Prostate gland (tissue), 2 donors: ENCODE data around the gene CFAP100. TPM values are rescaled to one million over a fixed set of nuclear protein-coding genes. Genes with fewer than 3 reads are reported as not detected.

Source experiments
- DNase-seq: peaks from one replicate; pipeline ENCODE4 v3.0.0-alpha.2; 2019; ENCODE audit warnings: low spot score
- H3K27ac ChIP-seq, 2 donors: fragments of 200-600 bp; sonication (generic); 2 replicates each; pipeline ENCODE4 v1.5.1; 2017 to 2019
- H3K27me3 ChIP-seq: fragments of 200-600 bp; sonication (generic); replicated peaks from 2 replicates; pipeline ENCODE4 v1.5.1; 2019; ENCODE audit not compliant: insufficient read depth
- H3K36me3 ChIP-seq, 2 donors: fragments of 200-600 bp; sonication (generic); 1 replicate in 1 of 2; 2 replicates in 1 of 2; pipeline versions ENCODE4 v1.5.1 to v1.8.1; 2017 to 2019
- H3K4me1 ChIP-seq: fragments of 200-600 bp; sonication (generic); replicated peaks from 2 replicates; pipeline ENCODE4 v1.5.1; 2019
- H3K4me3 ChIP-seq, 2 donors: fragments of 200-600 bp; sonication (generic); 2 replicates each; pipeline ENCODE4 v1.5.1; 2017 to 2019
- H3K9me3 ChIP-seq: fragments of 200-600 bp; sonication (generic); 2 replicates; pipeline ENCODE4 v1.5.1; 2017
- POLR2A ChIP-seq: fragments of 450-650 bp; IDR thresholded peaks from one replicate; pipeline ENCODE4 v1.6.1; 2016; ENCODE audit warnings: antibody characterized with exemption, mild to moderate bottlenecking
- POLR2AphosphoS5 ChIP-seq: sonication (generic); formaldehyde crosslinking; IDR thresholded peaks from one replicate; pipeline ENCODE4 v1.6.1; 2017; ENCODE audit warnings: antibody characterized with exemption
- WGBS: methylation state at CpG from one replicate; pipeline ENCODE4 v1.1.5; 2018; 5-methylcytosine and 5-hydroxymethylcytosine counted together
- intact Hi-C: fragments of 100-400 bp; cut with DNase I; formaldehyde crosslinking; loops from one replicate; pipeline ENCODE4 v1.14.2; 2022
- total RNA-seq, 2 donors: library from RNA; depleted of rRNA; stranded (reverse); fragments of >200 nt; gene quantifications; one replicate each; pipeline ENCODE4 v1.1.0, GENCODE V29; 2016
- TF ChIP-seq, protein P1 (sequence below), 4 experiments: fragments of 200-600 bp in 2 of 4; fragments of 450-650 bp in 2 of 4; sonication (generic) in 2 of 4; IDR thresholded peaks; 1 replicate in 3 of 4; 2 replicates in 1 of 4; pipeline ENCODE4 v1.5.1; 2016 to 2019; ENCODE audit warnings: antibody characterized with exemption in 4 of 4, mild to moderate bottlenecking in 2 of 4, moderate library complexity in 2 of 4

Gene CFAP100
- total RNA-seq, 2 donors from 2014 or later, result 2.3 TPM; not detected in 1

DNA sequence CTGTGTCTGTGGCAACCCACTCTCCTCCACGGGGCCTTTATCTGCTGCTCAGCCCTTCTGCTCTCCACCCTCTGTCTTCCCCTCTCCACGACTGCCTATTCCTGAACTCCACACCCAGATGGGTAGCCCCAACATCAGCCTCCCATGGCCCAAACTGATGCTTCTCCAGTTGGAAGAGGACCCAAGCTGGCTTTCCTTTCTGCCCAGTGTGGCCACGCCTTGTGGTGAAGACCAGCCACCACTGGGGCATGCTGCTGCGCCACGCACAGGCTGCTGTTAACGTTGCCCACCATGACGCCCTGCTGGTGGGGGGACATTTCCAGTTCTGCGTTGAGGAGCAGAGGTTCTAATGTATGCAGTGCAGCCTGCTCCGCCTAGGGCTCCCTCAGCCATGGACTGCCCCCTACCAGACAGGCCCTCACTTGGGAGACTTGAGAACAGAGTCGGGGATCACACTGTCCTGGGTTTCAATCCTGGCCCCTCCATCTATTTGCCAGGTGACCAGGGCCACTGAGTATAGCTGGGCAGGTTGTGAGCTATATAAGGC lies 26.9 kb downstream of the CFAP100 start:
- TF ChIP-seq POLR2A, result no peak
- TF ChIP-seq, protein P1, sequence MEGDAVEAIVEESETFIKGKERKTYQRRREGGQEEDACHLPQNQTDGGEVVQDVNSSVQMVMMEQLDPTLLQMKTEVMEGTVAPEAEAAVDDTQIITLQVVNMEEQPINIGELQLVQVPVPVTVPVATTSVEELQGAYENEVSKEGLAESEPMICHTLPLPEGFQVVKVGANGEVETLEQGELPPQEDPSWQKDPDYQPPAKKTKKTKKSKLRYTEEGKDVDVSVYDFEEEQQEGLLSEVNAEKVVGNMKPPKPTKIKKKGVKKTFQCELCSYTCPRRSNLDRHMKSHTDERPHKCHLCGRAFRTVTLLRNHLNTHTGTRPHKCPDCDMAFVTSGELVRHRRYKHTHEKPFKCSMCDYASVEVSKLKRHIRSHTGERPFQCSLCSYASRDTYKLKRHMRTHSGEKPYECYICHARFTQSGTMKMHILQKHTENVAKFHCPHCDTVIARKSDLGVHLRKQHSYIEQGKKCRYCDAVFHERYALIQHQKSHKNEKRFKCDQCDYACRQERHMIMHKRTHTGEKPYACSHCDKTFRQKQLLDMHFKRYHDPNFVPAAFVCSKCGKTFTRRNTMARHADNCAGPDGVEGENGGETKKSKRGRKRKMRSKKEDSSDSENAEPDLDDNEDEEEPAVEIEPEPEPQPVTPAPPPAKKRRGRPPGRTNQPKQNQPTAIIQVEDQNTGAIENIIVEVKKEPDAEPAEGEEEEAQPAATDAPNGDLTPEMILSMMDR (IDR thresholded peaks at IDR 0.05), result no peak
- no peak for TF ChIP-seq POLR2AphosphoS5

GRCh38 chr3:126422121-126422520 lies 27.4 kb downstream of the CFAP100 start:
- Histone ChIP-seq H3K36me3 (no peaks in the 10 kb centered on the region), H3K27ac (no peak overlapping the region), H3K4me1 (no peaks in the 10 kb centered on the region), H3K9me3 (no peaks in the 10 kb centered on the region), H3K4me3 (no peak overlapping the region), H3K27me3 (peaks cover 9% of the 10 kb centered on the region)
- intact Hi-C loops, result no loop called here
- TF ChIP-seq POLR2A, result no peak
- DNase-seq, result no peak
- WGBS, result 96% methylated on average over 8 of the region's 8 CpGs

More for the DNA sequence above, 26.9 kb downstream of the CFAP100 start:
- Histone ChIP-seq H3K36me3 (no peaks in the 10 kb centered on the region), H3K27ac (no peak overlapping the region), H3K4me3 (no peak overlapping the region), H3K27me3 (peaks cover 9% of the 10 kb centered on the region), H3K9me3 (no peaks in the 10 kb centered on the region), H3K4me1 (no peaks in the 10 kb centered on the region)
- DNase-seq, result no peak
- intact Hi-C loops, result no loop called here
- 82% methylated on average over 10 of the region's 10 CpGs for WGBS

- H3K9me3 ChIP-seq, result no peaks in the 10 kb centered on the region
- peaks cover 4% of the 10 kb centered on the region for H3K27me3 ChIP-seq
- intact Hi-C loops, result no loop called here
- 74% methylated on average over 4 of the region's 4 CpGs for WGBS
- no peak overlapping the region for H3K4me3 ChIP-seq
- H3K36me3 ChIP-seq, result no peaks in the 10 kb centered on the region
- TF ChIP-seq, protein P1 (IDR thresholded peaks at IDR 0.05), result no peak
- TF ChIP-seq POLR2AphosphoS5 (no peak), POLR2A (no peak)
- DNase-seq, result no peak
- no peak overlapping the region for H3K27ac ChIP-seq
- no peaks in the 10 kb centered on the region for H3K4me1 ChIP-seq
Observed at GRCh38 chr3:126422571-126423091, 27.9 kb downstream of the CFAP100 start.

- no peaks in the 10 kb centered on the region for H3K9me3 ChIP-seq
- intact Hi-C loops, result no loop called here
- no peak for DNase-seq
- H3K4me3 ChIP-seq, result no peak overlapping the region
- no peaks in the 10 kb centered on the region for H3K27me3 ChIP-seq
- WGBS, result 83% methylated on average over 26 of the region's 26 CpGs
- no peaks in the 10 kb centered on the region for H3K4me1 ChIP-seq
- H3K36me3 ChIP-seq, result no peaks in the 10 kb centered on the region
- no peak overlapping the region for H3K27ac ChIP-seq
- TF ChIP-seq, protein P1 (IDR thresholded peaks at IDR 0.05), result no peak
- no peak for TF ChIP-seq POLR2AphosphoS5
- no peak for TF ChIP-seq POLR2A
Observed at GRCh38 chr3:126423191-126424038, 28.7 kb downstream of the CFAP100 start.

DNA sequence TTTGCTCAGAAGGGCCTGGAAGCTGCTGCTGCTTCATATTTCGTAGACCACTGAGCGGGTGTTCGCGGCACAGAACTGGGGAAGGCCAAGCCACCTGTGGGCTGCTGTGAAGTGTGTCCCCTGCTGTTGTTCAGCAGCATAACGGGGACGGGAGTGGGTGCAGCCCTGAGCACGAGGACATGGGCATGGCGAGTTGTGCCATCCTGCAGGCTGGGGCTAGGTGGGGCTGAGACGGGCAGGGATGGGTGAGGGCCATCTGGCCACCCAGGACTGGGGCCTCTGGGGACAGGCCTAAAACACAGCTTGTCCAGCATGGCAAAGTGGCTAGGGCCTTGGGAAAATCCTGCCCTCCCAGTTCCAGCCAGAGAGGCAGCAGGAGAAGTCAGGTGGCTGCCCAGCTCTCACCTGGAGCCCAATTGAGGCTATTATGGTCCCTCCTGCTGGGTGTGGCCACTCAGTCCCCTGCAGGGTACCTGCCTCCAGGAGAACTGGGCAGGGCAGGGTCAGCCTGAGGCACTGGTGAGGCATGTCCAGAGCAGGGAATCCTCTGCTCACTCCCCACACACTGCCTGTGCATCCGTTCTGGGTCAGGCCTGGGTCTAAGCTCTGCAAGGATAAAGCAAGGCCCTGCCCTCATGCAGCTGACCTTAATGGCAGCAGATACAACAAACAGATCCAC lies 29.5 kb downstream of the CFAP100 start:
- no peaks in the 10 kb centered on the region for H3K36me3 ChIP-seq
- no peak for DNase-seq
- H3K9me3 ChIP-seq, result no peaks in the 10 kb centered on the region
- 93% methylated on average over 10 of the region's 10 CpGs for WGBS
- no peak overlapping the region for H3K27ac ChIP-seq
- intact Hi-C loops, result no loop called here
- TF ChIP-seq POLR2AphosphoS5, result no peak
- no peak for TF ChIP-seq POLR2A
- TF ChIP-seq, protein P1 (IDR thresholded peaks at IDR 0.05), result no peak
- no peak overlapping the region for H3K4me3 ChIP-seq
- no peaks in the 10 kb centered on the region for H3K27me3 ChIP-seq
- H3K4me1 ChIP-seq, result no peaks in the 10 kb centered on the region
